Mesenteric fat pad (tissue), 1 donor: ENCODE data around the gene WDR53. TPM values are rescaled to one million over a fixed set of nuclear protein-coding genes. Genes with fewer than 3 reads are reported as not detected.
"Not testable (repeated sequence)": the region's sequence is repeated elsewhere in the genome, so short reads cannot be mapped to it uniquely, and the experiment has no call there.

ENCODE experiments used
- DNase-seq: peaks from one replicate; pipeline ENCODE4 v3.0.0-alpha.2; 2020; ENCODE audit warnings: low spot score
- long read RNA-seq: library from polyadenylated mRNA; unstranded; transcript quantifications from one replicate; pipeline ENCODE4 v2.0.0, GENCODE V29; 2020
- total RNA-seq: library from RNA; stranded (reverse); fragmentation: NEBNext Ultra II Directional; extraction: Animal tissue kit (Norgen Biotek cat#: 25700); gene quantifications from one replicate; pipeline ENCODE4 v1.2.1, GENCODE V29; 2021
- donor health status: DM: yes; HTN: yes; CAD: no.

Gene WDR53
- total RNA-seq: 7.3 TPM
- long read RNA-seq, partial matches to known transcripts: 2 of 3 reads
- long read RNA-seq, other reads (novel, unspliced or antisense): 1 of 3 reads

GRCh38 chr3:196568246-196569002, at the start of gene WDR53, which contains the start of gene FBXO45:
TSS of gene WDR53 (minus strand) at chr3:196568554. CDS start at chr3:196561475, 7,079 bp downstream.
TSS of gene FBXO45 (plus strand) at chr3:196568660. CDS start at chr3:196568985, 325 bp downstream.
- DNase-seq: peak; percentile 98

- no peak for DNase-seq
Measured at GRCh38 chr3:196617256-196617655, 48.9 kb upstream of the WDR53 start.

GRCh38 chr3:196615234-196615633, 46.9 kb upstream of the WDR53 start:
- not testable (repeated sequence) for DNase-seq

- no peak for DNase-seq
Measured at GRCh38 chr3:196611761-196612483, 43.6 kb upstream of the WDR53 start.

- DNase-seq: no peak
Measured at GRCh38 chr3:196609805-196610515, 41.6 kb upstream of the WDR53 start.

- peak; percentile 94 for DNase-seq
Measured at GRCh38 chr3:196609343-196609775, 41.0 kb upstream of the WDR53 start.

- no peak for DNase-seq
Measured at GRCh38 chr3:196608693-196609092, 40.3 kb upstream of the WDR53 start.

- DNase-seq: no peak
Measured at GRCh38 chr3:196604548-196604947, 36.2 kb upstream of the WDR53 start.

- no peak for DNase-seq
Measured at GRCh38 chr3:196603683-196604082, 35.3 kb upstream of the WDR53 start.

GRCh38 chr3:196602673-196603072, 34.3 kb upstream of the WDR53 start:
- DNase-seq: no peak

GRCh38 chr3:196600359-196600758, 32.0 kb upstream of the WDR53 start:
- DNase-seq: no peak

- no peak for DNase-seq
Measured at GRCh38 chr3:196599734-196600128, 31.4 kb upstream of the WDR53 start.

- DNase-seq: not testable (repeated sequence)
Measured at GRCh38 chr3:196597971-196598733, 29.8 kb upstream of the WDR53 start.

- DNase-seq: no peak
Measured at GRCh38 chr3:196596355-196596754, 28.0 kb upstream of the WDR53 start.

- no peak for DNase-seq
Measured at GRCh38 chr3:196590279-196590678, 21.9 kb upstream of the WDR53 start.

- no peak for DNase-seq
Measured at GRCh38 chr3:196585044-196585757, 16.8 kb upstream of the WDR53 start.

GRCh38 chr3:196572389-196572788, 4.0 kb upstream of the WDR53 start:
- no peak for DNase-seq

- not testable (repeated sequence) for DNase-seq
Measured at GRCh38 chr3:196570332-196570731, 2.0 kb upstream of the WDR53 start.

GRCh38 chr3:196569003-196569516, 706 bp upstream of the WDR53 start:
- no peak for DNase-seq

GRCh38 chr3:196563721-196564225, 4.6 kb downstream of the WDR53 start:
- no peak for DNase-seq
